DND-41 (cell line): ENCODE results near the gene REXO4.
"Not testable (repeated sequence)": the region's sequence is repeated elsewhere in the genome, so short reads cannot be mapped to it uniquely, and the experiment has no call there.

Source experiments
- ATAC-seq: fragments of 200-7000 bp; cut with Tn5 transposase; 3 replicates; pipeline ENCODE4 v1.9.1; 2021; ENCODE audit warnings: low read depth; ENCODE audit not compliant: insufficient read depth
- DNase-seq: peaks from one replicate; pipeline ENCODE4 v3.0.0-alpha.2; 2020
- H2AFZ ChIP-seq: 2 replicates; pipeline ENCODE4 v1.6.0; 2012; ENCODE audit warnings: low read depth, low read length
- H3K27ac ChIP-seq: 2 replicates; pipeline ENCODE4 v1.5.1; 2012; ENCODE audit warnings: low read length, inconsistent platforms
- H3K27me3 ChIP-seq: fragments of 200-600 bp; sonication (generic); 2 replicates; pipeline ENCODE4 v1.6.0; 2012; ENCODE audit warnings: low read length, mild to moderate bottlenecking, inconsistent platforms; ENCODE audit not compliant: insufficient read depth, poor library complexity
- H3K36me3 ChIP-seq: 2 replicates; pipeline ENCODE4 v1.5.1; 2012; ENCODE audit warnings: low read length, inconsistent platforms; ENCODE audit not compliant: insufficient read depth
- H3K4me1 ChIP-seq: 2 replicates; pipeline ENCODE4 v1.5.1; 2012; ENCODE audit warnings: mild to moderate bottlenecking, low read length; ENCODE audit not compliant: insufficient read depth
- H3K4me2 ChIP-seq: 2 replicates; pipeline ENCODE4 v1.6.0; 2012; ENCODE audit warnings: mild to moderate bottlenecking, moderate library complexity, low read length, inconsistent platforms; ENCODE audit not compliant: insufficient read depth
- H3K4me3 ChIP-seq, 2 experiments: fragments of 200-600 bp in 1 of 2; shearing (Covaris generic) in 1 of 2; 2 replicates each; pipeline ENCODE4 v1.5.1; 2012 to 2016; ENCODE audit warnings: inconsistent platforms in 2 of 2, low read length in 2 of 2, mild to moderate bottlenecking in 2 of 2, low read depth in 1 of 2, moderate library complexity in 1 of 2
- H3K79me2 ChIP-seq: 2 replicates; pipeline ENCODE4 v1.6.0; 2012; ENCODE audit warnings: low read length, inconsistent platforms; ENCODE audit not compliant: insufficient read depth
- H3K9ac ChIP-seq: 2 replicates; pipeline ENCODE4 v1.6.0; 2012; ENCODE audit warnings: low read depth, mild to moderate bottlenecking, inconsistent platforms, low read length, moderate library complexity
- H3K9me3 ChIP-seq: 2 replicates; pipeline ENCODE4 v1.5.1; 2012; ENCODE audit warnings: low read length, moderate library complexity, mild to moderate bottlenecking, inconsistent platforms; ENCODE audit not compliant: insufficient read depth, severe bottlenecking
- H4K20me1 ChIP-seq: 2 replicates; pipeline ENCODE4 v1.6.0; 2012; ENCODE audit warnings: low read length; ENCODE audit not compliant: insufficient read depth
- CTCF ChIP-seq: IDR thresholded peaks from 2 replicates; pipeline ENCODE4 v1.5.1; 2012; ENCODE audit warnings: borderline replicate concordance, low read length, moderate library complexity, mild to moderate bottlenecking; ENCODE audit not compliant: poor library complexity, severe bottlenecking; ENCODE audit errors: extremely low read depth
- EZH2 ChIP-seq: IDR thresholded peaks from 3 replicates; pipeline ENCODE4 v1.6.1; 2012; ENCODE audit warnings: borderline replicate concordance, low read depth, mild to moderate bottlenecking, moderate library complexity, low read length, inconsistent platforms; ENCODE audit not compliant: severe bottlenecking

The REXO4 gene

GRCh38 chr9:133379153-133380086 is 38.4 kb downstream of the REXO4 start:
- peaks cover 14% of the 10 kb centered on the region for H3K79me2 ChIP-seq
- peaks cover 19% of the 10 kb centered on the region for H3K4me1 ChIP-seq
- ATAC-seq (no peak), DNase-seq (no peak)
- TF ChIP-seq CTCF (no peak), EZH2 (no peak)
- H2AFZ ChIP-seq, result no peak overlapping the region
- no peak overlapping the region for H3K27ac ChIP-seq
- H4K20me1 ChIP-seq, result peaks cover 7% of the 10 kb centered on the region; the same call in 1 of the 2 replicates
- no peaks in the 10 kb centered on the region; the same call in 1 of the 2 replicates for H3K36me3 ChIP-seq
- H3K27me3 ChIP-seq, result no peaks in the 10 kb centered on the region
- no peak overlapping the region for H3K4me2 ChIP-seq
- no peak overlapping the region for H3K4me3 ChIP-seq
- no peak overlapping the region for H3K9ac ChIP-seq
- no peaks in the 10 kb centered on the region for H3K9me3 ChIP-seq

DNA sequence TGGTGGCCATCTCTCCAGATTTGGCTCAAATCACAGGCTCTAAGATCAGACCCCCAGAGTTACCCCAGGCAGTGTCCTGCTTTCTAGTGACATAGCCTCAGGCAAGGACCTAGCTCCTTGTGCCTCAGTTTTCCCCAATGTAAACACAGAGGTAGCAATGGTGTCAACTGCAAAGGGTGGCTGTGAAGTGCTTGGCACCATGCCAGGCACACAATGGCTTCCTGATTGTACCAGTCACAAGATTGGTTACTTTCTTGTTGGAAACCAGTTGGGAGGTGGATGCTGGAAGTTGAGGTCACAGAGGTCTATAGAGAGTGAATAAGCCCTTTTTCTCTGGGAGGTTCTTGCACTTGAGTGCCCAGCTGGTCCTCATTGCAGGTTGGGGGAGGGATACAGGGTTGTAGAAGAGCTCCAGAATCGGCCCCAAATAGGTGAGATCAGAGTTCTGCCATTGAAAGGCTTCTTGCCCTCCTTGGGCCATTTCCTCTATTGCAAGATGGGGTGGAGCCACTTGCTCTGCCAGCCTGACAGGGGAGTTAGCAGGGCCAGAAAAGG is 39.3 kb downstream of the REXO4 start:
- TF ChIP-seq CTCF (no peak), EZH2 (no peak)
- no peak overlapping the region for H3K9ac ChIP-seq
- peaks cover 24% of the 10 kb centered on the region for H3K79me2 ChIP-seq
- H3K36me3 ChIP-seq, result peaks cover 2% of the 10 kb centered on the region
- H3K4me1 ChIP-seq, result peaks cover 26% of the 10 kb centered on the region
- no peaks in the 10 kb centered on the region for H3K9me3 ChIP-seq
- H2AFZ ChIP-seq, result no peak overlapping the region; the same call in 1 of the 2 replicates
- no peak overlapping the region for H3K27ac ChIP-seq
- no peak overlapping the region for H3K4me3 ChIP-seq
- DNase-seq (no peak), ATAC-seq (no peak)
- no peak overlapping the region for H3K4me2 ChIP-seq
- no peaks in the 10 kb centered on the region for H3K27me3 ChIP-seq
- H4K20me1 ChIP-seq, result peaks cover 13% of the 10 kb centered on the region; the same call in 1 of the 2 replicates

DNA sequence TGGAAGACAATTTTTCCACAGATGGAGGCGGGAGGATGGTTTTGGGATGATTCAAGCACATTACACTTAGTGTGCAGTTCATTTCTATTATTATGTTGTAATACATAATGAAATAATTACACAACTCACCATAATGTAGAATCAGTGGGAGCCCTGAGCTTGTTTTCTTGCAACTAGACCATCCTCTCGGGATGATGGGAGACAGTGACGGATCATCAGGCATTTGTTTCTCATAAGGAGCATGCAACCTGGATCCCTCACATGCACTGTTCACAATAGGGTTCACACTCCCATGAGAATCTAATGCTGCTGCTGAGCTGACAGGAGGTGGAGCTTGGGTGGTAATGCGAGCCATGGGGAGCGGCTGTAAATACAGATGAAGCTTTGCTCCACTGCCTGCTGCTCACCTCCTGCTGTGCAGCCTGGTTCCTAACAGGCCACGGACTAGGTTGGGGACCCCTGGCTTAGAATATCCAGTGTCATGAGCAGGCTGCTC is 40.0 kb downstream of the REXO4 start:
- ATAC-seq (no peak), DNase-seq (no peak)
- H3K4me3 ChIP-seq, result no peak overlapping the region
- H3K79me2 ChIP-seq, result peaks cover 31% of the 10 kb centered on the region
- TF ChIP-seq EZH2 (no peak), CTCF (no peak)
- H3K27me3 ChIP-seq, result no peaks in the 10 kb centered on the region
- no peak overlapping the region for H3K4me2 ChIP-seq
- peaks cover 32% of the 10 kb centered on the region for H3K4me1 ChIP-seq
- no peak overlapping the region; the same call in 1 of the 2 replicates for H2AFZ ChIP-seq
- peaks cover 20% of the 10 kb centered on the region for H4K20me1 ChIP-seq
- H3K9ac ChIP-seq, result no peak overlapping the region
- H3K27ac ChIP-seq, result no peak overlapping the region
- no peaks in the 10 kb centered on the region for H3K9me3 ChIP-seq
- H3K36me3 ChIP-seq, result peaks cover 8% of the 10 kb centered on the region

- H3K4me1 ChIP-seq, result peaks cover 36% of the 10 kb centered on the region
- not testable (repeated sequence) for H3K27ac ChIP-seq, H2AFZ ChIP-seq, ATAC-seq, H3K9me3 ChIP-seq, H3K4me3 ChIP-seq, H3K27me3 ChIP-seq, H3K9ac ChIP-seq, DNase-seq
- peak overlapping the region; percentile 95; the same call in 1 of the 2 replicates for H3K4me2 ChIP-seq
- peaks cover 25% of the 10 kb centered on the region for H4K20me1 ChIP-seq
- H3K79me2 ChIP-seq, result peaks cover 36% of the 10 kb centered on the region
- H3K36me3 ChIP-seq, result peaks cover 12% of the 10 kb centered on the region
These were observed 40.5 kb downstream of the REXO4 start for GRCh38 chr9:133377280-133377679.
